GM13977 (cell line): ENCODE data around the gene ATP5F1D.

Experiments
- DNase-seq: peaks from one replicate; pipeline ENCODE4 v3.0.0; 2012; ENCODE audit warnings: low spot score
- in situ Hi-C: fragments of 300-500 bp; cut with MboI; formaldehyde crosslinking; loops from one replicate; pipeline ENCODE4 v1.12.0; 2022; ENCODE audit warnings: low sequenced_read_pairs, low pct_unique_long_range_greater_than_20kb, mixed read lengths, inconsistent platforms; ENCODE audit not compliant: unreplicated experiment
- TF ChIP-seq, protein P1 (sequence below): IDR thresholded peaks from 2 replicates; pipeline ENCODE4 v1.5.1; 2012; ENCODE audit warnings: mild to moderate bottlenecking, control low read depth; ENCODE audit not compliant: insufficient read depth; ENCODE audit errors: extremely low read depth, missing control alignments

Gene ATP5F1D

DNA sequence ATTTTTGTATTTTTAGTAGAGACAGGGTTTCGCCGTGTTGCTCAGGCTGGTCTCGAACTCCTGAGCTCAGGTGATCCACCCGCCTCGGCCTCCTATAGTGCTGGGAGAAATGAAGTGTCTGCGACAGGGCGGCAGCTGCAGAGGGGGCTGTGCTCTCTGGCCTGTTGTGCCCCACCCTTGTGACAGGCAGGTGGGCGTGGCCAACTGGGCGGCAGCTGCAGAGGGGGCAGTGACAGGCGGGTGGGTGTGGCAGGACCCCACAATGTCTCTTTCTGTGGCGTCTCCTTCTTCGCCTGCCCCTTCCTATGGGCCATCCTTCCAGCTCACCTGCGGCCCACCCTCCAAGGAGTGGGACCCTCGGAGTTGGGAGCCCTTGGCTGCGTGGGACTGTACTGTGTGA lies 24.2 kb upstream of the ATP5F1D start:
- TF ChIP-seq, protein P1, sequence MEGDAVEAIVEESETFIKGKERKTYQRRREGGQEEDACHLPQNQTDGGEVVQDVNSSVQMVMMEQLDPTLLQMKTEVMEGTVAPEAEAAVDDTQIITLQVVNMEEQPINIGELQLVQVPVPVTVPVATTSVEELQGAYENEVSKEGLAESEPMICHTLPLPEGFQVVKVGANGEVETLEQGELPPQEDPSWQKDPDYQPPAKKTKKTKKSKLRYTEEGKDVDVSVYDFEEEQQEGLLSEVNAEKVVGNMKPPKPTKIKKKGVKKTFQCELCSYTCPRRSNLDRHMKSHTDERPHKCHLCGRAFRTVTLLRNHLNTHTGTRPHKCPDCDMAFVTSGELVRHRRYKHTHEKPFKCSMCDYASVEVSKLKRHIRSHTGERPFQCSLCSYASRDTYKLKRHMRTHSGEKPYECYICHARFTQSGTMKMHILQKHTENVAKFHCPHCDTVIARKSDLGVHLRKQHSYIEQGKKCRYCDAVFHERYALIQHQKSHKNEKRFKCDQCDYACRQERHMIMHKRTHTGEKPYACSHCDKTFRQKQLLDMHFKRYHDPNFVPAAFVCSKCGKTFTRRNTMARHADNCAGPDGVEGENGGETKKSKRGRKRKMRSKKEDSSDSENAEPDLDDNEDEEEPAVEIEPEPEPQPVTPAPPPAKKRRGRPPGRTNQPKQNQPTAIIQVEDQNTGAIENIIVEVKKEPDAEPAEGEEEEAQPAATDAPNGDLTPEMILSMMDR: no peak
- no peak for DNase-seq
- in situ Hi-C loops: no loop called here

DNA sequence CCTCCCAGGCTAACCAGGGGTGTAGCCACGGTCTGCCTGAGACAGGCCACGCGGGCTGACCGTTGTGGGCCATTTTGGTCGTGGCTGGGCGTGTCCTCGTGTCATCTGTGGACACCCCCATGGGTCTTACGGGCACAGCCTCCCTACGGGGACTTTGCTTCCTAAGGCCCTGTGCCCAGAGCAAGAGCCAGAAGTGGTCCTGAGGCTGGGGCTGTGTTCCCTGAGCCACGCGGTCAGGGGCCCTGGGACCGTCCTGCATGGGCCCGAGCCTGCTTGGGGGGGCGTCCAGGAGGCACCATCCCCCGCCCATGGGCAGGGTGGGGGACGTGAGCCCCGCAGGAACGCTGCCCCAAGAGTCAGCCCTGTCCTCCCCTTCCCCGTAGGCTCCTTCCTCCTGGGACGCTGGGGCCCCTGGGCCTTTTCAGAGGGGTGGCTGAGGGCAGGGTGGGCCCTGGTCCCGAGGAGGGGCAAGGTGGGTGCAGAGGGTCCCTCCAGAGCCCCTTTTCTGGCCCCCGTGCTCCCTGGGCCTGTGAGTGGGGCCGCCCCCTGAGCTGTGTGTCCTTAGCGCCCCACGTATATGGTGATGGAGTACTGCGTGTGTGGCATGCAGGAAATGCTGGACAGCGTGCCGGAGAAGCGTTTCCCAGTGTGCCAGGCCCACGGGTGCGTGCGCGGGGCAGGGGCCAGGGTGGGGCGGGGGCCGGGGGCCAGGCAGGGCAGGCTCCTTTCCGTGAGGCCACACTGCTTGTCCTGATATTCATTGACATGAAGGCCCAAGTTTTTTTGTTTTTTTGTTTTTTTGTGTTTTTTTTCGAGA lies 22.6 kb upstream of the ATP5F1D start:
- TF ChIP-seq, protein P1: no peak
- DNase-seq: no peak
- in situ Hi-C loops: no loop called here

DNA sequence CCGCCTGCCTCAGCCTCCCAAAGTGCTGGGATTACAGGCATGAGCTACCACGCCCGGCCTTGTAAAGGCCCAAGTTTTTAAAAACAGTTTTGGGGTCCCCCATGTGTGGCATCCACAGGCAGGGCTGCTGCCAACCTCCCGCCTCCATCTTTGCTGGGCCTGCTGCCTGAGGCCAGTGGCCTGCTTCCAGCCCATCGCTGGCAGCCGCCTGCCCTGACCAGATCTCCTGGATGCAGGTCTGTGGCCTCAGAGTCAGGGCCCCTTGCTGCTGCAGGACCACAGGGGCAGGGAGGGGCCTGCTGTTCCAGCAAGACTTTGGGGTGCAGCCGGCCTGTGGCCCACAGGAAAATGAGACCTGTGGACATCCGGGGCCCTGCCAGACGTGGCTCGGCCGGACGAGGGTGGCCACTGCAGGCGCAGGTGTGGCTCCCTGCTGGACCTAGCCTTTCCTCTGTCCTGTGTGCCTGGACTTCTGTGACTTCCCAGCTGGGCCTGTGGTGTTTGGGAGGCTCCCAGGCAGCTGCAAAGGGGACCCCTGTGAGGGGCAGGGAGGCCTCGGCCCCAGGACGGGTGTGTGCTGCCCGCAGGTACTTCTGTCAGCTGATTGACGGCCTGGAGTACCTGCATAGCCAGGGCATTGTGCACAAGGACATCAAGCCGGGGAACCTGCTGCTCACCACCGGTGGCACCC lies 21.6 kb upstream of the ATP5F1D start:
- in situ Hi-C loops: no loop called here
- TF ChIP-seq, protein P1: no peak
- no peak for DNase-seq

DNA sequence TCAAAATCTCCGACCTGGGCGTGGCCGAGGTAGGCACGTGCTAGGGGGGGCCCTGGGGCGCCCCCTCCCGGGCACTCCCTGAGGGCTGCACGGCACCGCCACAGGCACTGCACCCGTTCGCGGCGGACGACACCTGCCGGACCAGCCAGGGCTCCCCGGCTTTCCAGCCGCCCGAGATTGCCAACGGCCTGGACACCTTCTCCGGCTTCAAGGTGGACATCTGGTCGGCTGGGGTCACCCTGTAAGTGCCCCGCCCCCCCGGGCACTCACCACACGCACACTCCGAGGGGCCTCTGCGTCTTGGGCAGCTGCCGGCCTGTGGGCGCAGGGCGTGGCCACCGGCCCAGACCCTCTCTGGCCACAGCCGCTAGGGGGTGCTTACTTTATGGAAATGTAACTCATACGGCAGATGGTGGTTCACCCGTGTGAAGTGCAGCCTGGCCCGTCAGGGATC lies 21.0 kb upstream of the ATP5F1D start:
- in situ Hi-C loops: no loop called here
- no peak for DNase-seq
- TF ChIP-seq, protein P1: no peak

DNA sequence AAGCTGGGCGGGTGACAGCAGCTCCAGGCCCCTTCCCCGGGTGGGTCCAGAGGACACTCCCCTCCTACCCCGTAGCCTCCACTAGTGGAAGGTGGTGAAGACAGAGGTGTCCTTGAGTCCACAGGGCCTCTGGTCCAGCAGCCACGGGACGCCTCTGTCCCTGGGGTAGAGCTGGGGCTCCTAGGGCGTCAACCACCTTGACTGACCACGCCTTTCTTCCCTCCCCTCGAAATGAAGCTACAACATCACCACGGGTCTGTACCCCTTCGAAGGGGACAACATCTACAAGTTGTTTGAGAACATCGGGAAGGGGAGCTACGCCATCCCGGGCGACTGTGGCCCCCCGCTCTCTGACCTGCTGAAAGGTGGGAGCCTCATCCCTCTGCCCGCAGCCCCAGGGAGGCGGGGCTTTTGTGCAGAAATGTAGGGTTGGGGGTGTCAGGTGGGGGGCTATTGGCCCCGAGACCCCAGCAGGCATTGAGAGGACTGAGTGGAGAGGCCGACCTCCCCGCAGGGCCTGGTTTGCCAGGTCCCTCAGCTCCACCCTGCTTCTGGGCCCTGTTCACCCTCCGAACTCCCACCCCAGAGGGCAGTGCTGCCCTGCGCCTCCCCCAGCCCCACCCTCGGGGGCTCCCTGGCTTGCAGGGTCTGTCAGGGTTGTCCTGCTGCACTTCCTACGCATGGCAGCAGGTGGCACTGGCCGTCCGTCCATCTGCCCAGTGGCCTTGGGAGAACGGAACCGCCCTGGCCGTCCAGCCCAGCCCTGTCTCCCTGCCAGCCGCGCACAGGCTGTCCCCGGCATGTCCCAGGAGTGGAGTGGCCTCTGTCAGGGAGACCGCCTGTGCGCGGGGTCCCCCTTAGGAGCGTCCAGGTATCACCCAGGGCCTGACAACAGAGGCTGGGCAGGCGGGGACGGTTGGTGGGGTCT lies 20.3 kb upstream of the ATP5F1D start:
- TF ChIP-seq, protein P1: peak; percentile 57
- DNase-seq: no peak
- in situ Hi-C loops: no loop called here

DNA sequence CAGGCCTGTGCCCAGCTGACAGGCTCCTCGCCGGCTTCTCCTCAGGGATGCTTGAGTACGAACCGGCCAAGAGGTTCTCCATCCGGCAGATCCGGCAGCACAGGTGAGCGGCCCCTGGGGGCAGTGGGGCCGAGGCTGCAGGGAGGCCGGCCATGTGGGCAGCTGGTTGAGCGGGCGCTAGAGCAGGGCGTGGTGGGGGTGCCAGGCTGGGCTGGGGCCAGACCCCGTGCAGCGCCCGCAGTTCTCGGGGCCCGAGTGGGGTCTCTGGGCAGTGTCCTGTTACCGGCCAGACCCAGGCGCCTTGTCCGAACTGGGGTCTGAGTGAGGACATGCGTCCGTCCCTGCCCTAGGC lies 19.7 kb upstream of the ATP5F1D start:
- in situ Hi-C loops: no loop called here
- TF ChIP-seq, protein P1: no peak
- DNase-seq: no peak
